ENCODE measurements around the gene MYO7A. TPM values are rescaled to one million over a fixed set of nuclear protein-coding genes. Genes with fewer than 3 reads are reported as not detected.

MYO7A gene
- total and polyA plus RNA-seq, 2 of the 4 experiments (the other 2 are of a cell fraction), result 0.02 TPM; not detected in 1

DNA sequence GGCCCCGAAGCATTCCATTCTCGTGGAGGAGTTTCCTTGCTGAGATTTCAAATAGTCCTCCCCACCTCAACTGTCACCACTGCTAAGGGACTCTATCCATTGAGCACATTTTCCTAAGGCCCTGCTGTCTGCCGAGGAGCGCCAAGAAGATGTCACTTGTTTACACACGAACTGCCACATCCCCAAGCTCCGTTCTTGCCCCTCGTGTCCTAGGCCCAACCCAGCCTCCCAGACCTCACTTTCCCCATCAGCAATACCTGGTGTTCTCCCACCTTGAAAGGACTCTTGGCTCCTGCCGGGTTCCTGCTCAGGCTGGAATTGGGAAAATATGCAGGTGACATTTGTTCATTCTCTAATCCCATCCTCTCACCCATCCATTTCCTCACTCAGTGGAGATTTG, 4.0 kb upstream of the MYO7A start:
- H2BK15ac ChIP-seq (ENCODE audit: low read depth, low read length), result no peak overlapping the region
- DNase-seq (no peak), ATAC-seq (ENCODE audit: low read depth) (no peak)
- no peak overlapping the region for H3K56ac ChIP-seq (ENCODE audit: extremely low read depth, insufficient read depth, low read length)
- H4K8ac ChIP-seq (ENCODE audit: low read depth in 2 of 2, low read length in 2 of 2), result no peak overlapping the region
- ChIA-PET POLR2A (ENCODE audit: unreplicated experiment) (no interaction called here), CTCF (no interaction called here)
- no peak overlapping the region for H2BK20ac ChIP-seq (ENCODE audit: low read depth, low read length)
- no peaks in the 10 kb centered on the region for H3K79me1 ChIP-seq (ENCODE audit: low read depth in 1 of 2, low read length in 2 of 2)
- H3K14ac ChIP-seq (replicated peaks; ENCODE audit: low read depth, low read length), result no peak overlapping the region
- H3K9me3 ChIP-seq (ENCODE audit: control insufficient read depth, insufficient read depth, low read length), result no peaks in the 10 kb centered on the region
- H3K23ac ChIP-seq (ENCODE audit: low read depth, low read length), result no peak overlapping the region
- H2BK5ac ChIP-seq (ENCODE audit: low read depth, low read length, poor library complexity, severe bottlenecking), result no peak overlapping the region
- H3K9ac ChIP-seq (ENCODE audit: low read depth, low read length), result no peak overlapping the region
- H3K27me3 ChIP-seq (ENCODE audit: control insufficient read depth, insufficient read depth, low read length), result no peaks in the 10 kb centered on the region
- H2AK5ac ChIP-seq (ENCODE audit: low read depth, low read length), result no peak overlapping the region
- no peak overlapping the region for H2AK9ac ChIP-seq (replicated peaks; ENCODE audit: low read depth, low read length, poor library complexity)
- peaks cover 20% of the 10 kb centered on the region; the same call in 1 of the 2 replicates for H3K36me3 ChIP-seq (ENCODE audit: control insufficient read depth, insufficient read depth, low read length)
- 88% methylated on average over 2 of the region's 8 CpGs; no CpG with 5 or more reads in 1 of the 2 experiments for WGBS, 2 experiments (ENCODE audit: extremely low coverage in 2 of 2, insufficient read length in 1 of 2)
- H3K18ac ChIP-seq (ENCODE audit: low read depth, low read length), result no peak overlapping the region
- BruUV-seq (replicated peaks), result no TSS peak
- no peak overlapping the region for H2AFZ ChIP-seq (replicated peaks; ENCODE audit: low read length, poor library complexity)
- in situ Hi-C loops (cut with MboI; ENCODE audit: low sequenced_read_pairs) (loop anchor here (10.0 kb wide), 1 partner anchor 61 kb away; no protein-coding TSS in a partner anchor), intact Hi-C loops (cut with micrococcal nuclease) (no loop called here), dilution Hi-C loops (cut with HindIII; ENCODE audit: low sequenced_read_pairs, unreplicated experiment) (no loop called here)
- H4K20me1 ChIP-seq (ENCODE audit: insufficient read depth, low read length), result no peaks in the 10 kb centered on the region
- H3K4me1 ChIP-seq (ENCODE audit: control insufficient read depth, insufficient read depth, low read length), result peaks cover 6% of the 10 kb centered on the region; the same call in 1 of the 2 replicates
- H3K27ac ChIP-seq (ENCODE audit: insufficient read depth, low read length), result no peak overlapping the region
- no peak overlapping the region for H4K91ac ChIP-seq (ENCODE audit: insufficient read depth, low read depth, low read length)
- H3K4ac ChIP-seq (ENCODE audit: low read depth, low read length), result no peak overlapping the region
- H3K4me2 ChIP-seq (ENCODE audit: low read depth, low read length), result no peak overlapping the region
- TF ChIP-seq SMC3 (IDR thresholded peaks at IDR 0.05; ENCODE audit: low read depth, low read length) (no peak), RCOR1 (IDR thresholded peaks at IDR 0.05; ENCODE audit: insufficient replicate concordance, low read length) (no peak), MAZ (IDR thresholded peaks at IDR 0.05; ENCODE audit: borderline replicate concordance, low read depth, low read length) (no peak), ELK1 (IDR thresholded peaks at IDR 0.05; ENCODE audit: borderline replicate concordance, low read depth, low read length) (no peak), MXI1 (IDR thresholded peaks at IDR 0.05; ENCODE audit: borderline replicate concordance, low read depth, low read length) (no peak), FOS (IDR thresholded peaks at IDR 0.05; ENCODE audit: low read depth, low read length) (no peak)
- no peak overlapping the region for H3K4me3 ChIP-seq (ENCODE audit: insufficient read depth, low read depth, low read length)
- no peak overlapping the region for H4K5ac ChIP-seq (ENCODE audit: low read depth, low read length)
- no peak overlapping the region for H2BK120ac ChIP-seq (ENCODE audit: low read depth, low read length)
- no peaks in the 10 kb centered on the region; the same call in 1 of the 2 replicates for H3K9me1 ChIP-seq (ENCODE audit: insufficient read depth, low read length)
